HG02973 (cell line): ENCODE results near the gene GANC.
"Not testable (repeated sequence)": the region's sequence is repeated elsewhere in the genome, so short reads cannot be mapped to it uniquely, and the experiment has no call there.

ENCODE experiments used
- ATAC-seq: cut with Tn5 transposase; IDR thresholded peaks from one replicate; pipeline ENCODE4 v1.9.1; 2021; ENCODE audit warnings: moderate library complexity; ENCODE audit not compliant: unreplicated experiment

GANC gene

GRCh38 chr15:42272939-42273899 lies at the start of gene GANC, which contains the start of gene TMEM87A:
TSS of gene GANC (plus strand) at chr15:42273201. CDS start at chr15:42274482, 1,281 bp downstream.
TSS of gene TMEM87A (minus strand) at chr15:42273433. CDS start at chr15:42273398, 35 bp downstream.
- peak; percentile 88 for ATAC-seq

DNA sequence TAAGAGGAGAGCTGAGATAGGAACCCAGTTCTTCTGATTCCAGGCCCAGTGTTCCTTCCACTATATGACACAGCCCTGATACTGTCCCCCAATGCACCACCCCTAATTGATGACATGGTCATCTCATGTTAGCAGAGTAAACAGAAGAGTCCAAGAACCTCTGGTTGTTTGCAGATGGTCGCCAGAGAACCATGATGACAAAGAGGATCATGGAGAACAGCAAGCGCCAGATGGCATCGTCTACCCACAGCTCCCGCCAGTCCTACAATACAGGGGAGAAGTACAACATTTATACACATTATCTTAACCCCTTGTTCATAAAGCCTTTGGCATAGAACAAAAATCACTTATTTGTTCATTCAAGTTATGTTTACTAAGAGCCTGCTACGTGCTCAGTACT lies 46.4 kb upstream of the GANC start:
- ATAC-seq = no peak

- ATAC-seq = no peak
Observed at GRCh38 chr15:42228036-42228435, 45.0 kb upstream of the GANC start.

GRCh38 chr15:42228981-42229380 lies 44.0 kb upstream of the GANC start:
- not testable (repeated sequence) for ATAC-seq

GRCh38 chr15:42231088-42231487 lies 41.9 kb upstream of the GANC start:
- ATAC-seq = no peak

DNA sequence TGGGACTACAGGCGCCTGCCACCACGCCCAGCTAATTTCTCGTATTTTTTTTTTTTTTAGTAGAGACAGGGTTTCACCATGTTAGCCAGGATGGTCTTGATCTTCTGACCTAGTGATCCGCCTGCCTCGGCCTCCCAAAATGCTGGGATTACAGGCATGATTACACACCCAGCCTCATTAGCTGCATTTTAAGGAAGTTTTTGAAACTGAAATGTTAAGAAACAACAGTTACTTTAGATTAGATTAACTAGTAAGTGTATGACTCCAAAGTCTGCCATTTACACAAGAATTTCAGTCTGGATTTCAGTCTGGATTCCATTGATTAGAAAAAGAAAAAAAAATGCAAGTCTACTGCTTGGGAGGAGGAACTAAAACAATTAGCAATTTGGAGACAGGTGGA lies 40.4 kb upstream of the GANC start:
- ATAC-seq = no peak

DNA sequence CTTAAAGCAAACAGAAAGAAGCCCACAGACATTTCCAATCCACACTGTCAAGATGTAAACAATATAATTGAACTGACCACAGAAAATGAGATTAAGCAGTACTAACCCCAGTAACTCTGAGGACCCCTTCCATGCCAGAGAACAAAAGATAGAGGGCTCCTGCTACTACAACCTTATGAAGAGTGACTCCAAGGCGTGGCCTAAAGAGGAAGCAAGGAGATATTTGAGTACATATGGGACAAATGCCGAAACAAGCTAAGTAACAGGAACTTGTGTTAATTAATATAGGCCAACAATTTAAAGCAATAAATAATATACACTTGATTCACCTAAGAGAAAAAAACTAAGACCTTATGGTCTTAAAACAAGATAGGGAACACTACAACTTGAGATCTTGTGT lies 39.9 kb upstream of the GANC start:
- ATAC-seq = no peak

- ATAC-seq = no peak
Observed at GRCh38 chr15:42239528-42240182, 33.3 kb upstream of the GANC start.

DNA sequence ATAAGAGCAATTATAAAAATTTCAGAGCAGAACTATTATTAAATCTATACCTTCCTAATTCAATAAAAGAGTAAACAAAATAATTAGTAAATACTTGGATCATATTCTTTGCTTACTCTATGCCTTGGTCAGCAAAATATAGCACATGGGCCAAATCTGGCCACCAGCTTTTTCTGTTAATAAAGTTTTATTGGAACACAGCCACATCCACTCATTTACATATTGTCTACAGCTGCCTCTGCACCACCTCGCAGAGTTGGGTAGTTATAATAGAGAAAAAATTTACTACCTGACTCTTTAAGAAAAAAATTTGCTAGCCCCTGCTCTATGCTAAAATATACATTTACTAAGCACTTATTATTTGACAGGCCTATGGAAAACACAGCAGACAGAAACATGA lies 32.2 kb upstream of the GANC start:
- no peak for ATAC-seq

- ATAC-seq = no peak
Observed at GRCh38 chr15:42253300-42253699, 19.7 kb upstream of the GANC start.

GRCh38 chr15:42264795-42265194 lies 8.2 kb upstream of the GANC start:
- ATAC-seq = no peak

DNA sequence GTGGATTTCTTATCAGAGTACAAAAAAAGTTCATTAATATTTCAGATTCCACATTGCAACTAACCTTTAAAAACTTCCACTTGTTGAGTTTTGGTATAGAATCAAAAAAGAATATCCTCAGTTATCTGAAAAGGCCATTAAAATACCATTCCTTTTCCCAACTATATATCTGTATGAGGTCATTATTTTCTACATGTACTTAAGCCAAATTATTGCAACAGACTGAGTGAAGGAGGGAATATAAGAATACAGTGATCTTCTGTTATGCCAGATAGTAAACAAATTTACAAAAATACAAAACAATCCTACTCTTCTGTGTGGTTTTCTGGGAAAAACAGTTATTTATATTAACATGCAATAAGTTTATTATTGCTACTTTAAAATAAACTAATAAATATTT lies 5.7 kb upstream of the GANC start:
- no peak for ATAC-seq

DNA sequence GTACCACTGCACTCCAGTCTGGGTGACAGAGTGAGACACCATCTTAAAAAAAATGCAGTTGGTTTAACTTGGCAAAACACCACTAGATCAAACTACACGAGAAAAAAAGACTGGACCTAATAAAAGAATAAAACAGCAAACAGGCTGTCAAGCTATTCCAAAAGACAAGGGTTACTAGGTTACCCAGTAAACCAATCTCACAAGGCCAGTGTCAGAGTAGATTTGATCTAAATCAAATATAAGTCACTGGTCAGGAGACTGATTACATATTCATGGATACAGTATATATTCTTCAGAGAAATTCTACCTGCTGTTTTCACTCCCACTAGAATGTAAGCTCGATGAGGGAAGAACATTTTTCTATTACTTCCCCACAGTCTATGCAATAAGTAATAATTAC lies 2.5 kb upstream of the GANC start:
- ATAC-seq = no peak

- ATAC-seq = no peak
Observed at GRCh38 chr15:42270996-42271395, 2.0 kb upstream of the GANC start.

DNA sequence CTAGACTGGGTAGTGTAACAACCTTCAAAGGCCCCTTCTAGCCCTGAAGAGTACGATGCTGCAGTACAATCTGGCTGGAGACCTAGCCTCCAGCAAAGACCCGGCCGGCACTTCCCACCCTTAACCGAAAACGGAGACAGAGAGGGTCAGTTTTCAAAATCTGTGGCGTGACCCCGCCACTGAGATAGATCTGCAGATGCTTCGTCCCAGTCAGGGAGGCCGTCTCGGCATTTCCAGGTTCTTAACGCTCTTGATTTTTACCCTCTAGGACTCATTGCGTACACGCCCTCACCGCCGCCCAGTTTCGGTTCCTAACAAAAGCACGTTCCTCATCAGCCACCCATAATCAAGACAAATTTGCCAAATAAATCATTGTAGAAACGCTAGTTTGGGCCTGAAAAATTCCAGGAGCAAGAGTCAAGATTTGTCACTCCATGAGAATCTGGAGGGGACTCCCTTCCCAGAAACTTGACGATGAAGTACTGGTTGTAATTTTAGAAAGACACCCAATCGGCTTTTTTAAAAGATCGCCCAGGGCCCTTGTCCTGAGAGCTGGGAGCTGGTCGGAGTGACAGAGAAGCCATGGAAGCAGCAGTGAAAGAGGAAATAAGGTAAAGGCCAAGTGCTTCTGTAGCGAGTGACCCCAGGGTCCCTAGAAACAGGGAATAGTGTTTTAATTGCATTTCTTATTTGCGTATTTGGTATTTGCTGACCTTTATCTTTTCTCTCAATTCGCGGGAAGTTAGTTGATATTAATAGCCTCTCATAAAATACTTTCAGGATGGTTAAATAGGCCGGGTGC lies 1.1 kb downstream of the GANC start:
- ATAC-seq = peak; percentile 19

GRCh38 chr15:42274702-42274989 lies 1.6 kb downstream of the GANC start:
- ATAC-seq = no peak

GRCh38 chr15:42275780-42276391 lies 2.9 kb downstream of the GANC start:
- ATAC-seq = no peak

- ATAC-seq = no peak
Observed at GRCh38 chr15:42276762-42277161, 3.8 kb downstream of the GANC start.

DNA sequence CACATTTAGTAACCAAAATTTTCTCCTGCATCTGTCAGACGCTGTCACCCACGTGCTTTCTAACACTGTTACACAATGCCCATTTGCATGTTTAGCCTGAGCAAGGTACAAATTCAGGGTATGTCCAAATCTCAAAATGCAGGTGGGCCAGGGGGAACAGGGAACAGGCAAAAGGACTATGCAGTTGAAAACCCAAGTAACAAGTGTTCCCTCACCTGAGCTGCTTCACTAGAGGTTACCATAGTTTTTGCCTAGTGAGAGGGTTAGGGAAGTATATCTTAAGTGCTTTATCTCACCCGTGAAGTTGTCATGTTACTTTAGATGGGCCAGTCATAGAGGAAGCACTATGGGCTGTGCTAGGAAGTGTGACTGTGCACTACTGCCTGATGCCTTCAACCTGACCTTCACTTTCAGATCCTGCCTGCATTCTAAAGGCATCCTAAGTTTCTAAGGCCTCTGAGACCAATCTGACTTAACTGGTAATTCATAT lies 6.3 kb downstream of the GANC start:
- no peak for ATAC-seq

- ATAC-seq = no peak
Observed at GRCh38 chr15:42282344-42282743, 9.3 kb downstream of the GANC start.

GRCh38 chr15:42282926-42283325 lies 9.9 kb downstream of the GANC start:
- no peak for ATAC-seq
